NCI-H2171 (cell line): ENCODE measurements around the gene GPR31.
"Not testable (repeated sequence)": the region's sequence is repeated elsewhere in the genome, so short reads cannot be mapped to it uniquely, and the experiment has no call there.

Experiments used
- DNase-seq: peaks from one replicate; lab custom pipeline; 2025; lab: John Stamatoyannopoulos, UW

The GPR31 gene

GRCh38 chr6:167157863-167158262 lies at the start of gene GPR31:
GPR31 (minus strand) TSS chr6:167157980; CDS start chr6:167157831, 149 bp downstream.
- no peak for DNase-seq

GRCh38 chr6:167207527-167207926 lies 49.7 kb upstream of the GPR31 start:
- DNase-seq, result no peak

- not testable (repeated sequence) for DNase-seq
Measured at GRCh38 chr6:167205316-167205715, 47.5 kb upstream of the GPR31 start.

GRCh38 chr6:167204059-167204348 lies 46.2 kb upstream of the GPR31 start:
- not testable (repeated sequence) for DNase-seq

- DNase-seq, result not testable (repeated sequence)
Measured at GRCh38 chr6:167203261-167204058, 45.7 kb upstream of the GPR31 start.

- DNase-seq, result not testable (repeated sequence)
Measured at GRCh38 chr6:167202613-167203012, 44.8 kb upstream of the GPR31 start.

- DNase-seq, result no peak
Measured at GRCh38 chr6:167200806-167201205, 43.0 kb upstream of the GPR31 start.

- DNase-seq, result not testable (repeated sequence)
Measured at GRCh38 chr6:167195941-167196610, 38.3 kb upstream of the GPR31 start.

GRCh38 chr6:167193515-167194125 lies 35.8 kb upstream of the GPR31 start:
- not testable (repeated sequence) for DNase-seq

GRCh38 chr6:167191043-167191583 lies 33.3 kb upstream of the GPR31 start:
- DNase-seq, result not testable (repeated sequence)

GRCh38 chr6:167187275-167187674 lies 29.5 kb upstream of the GPR31 start:
- not testable (repeated sequence) for DNase-seq

GRCh38 chr6:167185101-167185500 lies 27.3 kb upstream of the GPR31 start:
- DNase-seq, result not testable (repeated sequence)

GRCh38 chr6:167182913-167183314 lies 25.1 kb upstream of the GPR31 start:
- DNase-seq, result not testable (repeated sequence)

- not testable (repeated sequence) for DNase-seq
Measured at GRCh38 chr6:167181351-167181750, 23.6 kb upstream of the GPR31 start.

- DNase-seq, result not testable (repeated sequence)
Measured at GRCh38 chr6:167180086-167180485, 22.3 kb upstream of the GPR31 start.

- DNase-seq, result not testable (repeated sequence)
Measured at GRCh38 chr6:167178896-167179655, 21.3 kb upstream of the GPR31 start.

- not testable (repeated sequence) for DNase-seq
Measured at GRCh38 chr6:167177271-167177670, 19.5 kb upstream of the GPR31 start.

- DNase-seq, result not testable (repeated sequence)
Measured at GRCh38 chr6:167172011-167172410, 14.2 kb upstream of the GPR31 start.

- not testable (repeated sequence) for DNase-seq
Measured at GRCh38 chr6:167171300-167171699, 13.5 kb upstream of the GPR31 start.

GRCh38 chr6:167169867-167170266 lies 12.1 kb upstream of the GPR31 start:
- not testable (repeated sequence) for DNase-seq

GRCh38 chr6:167168296-167168695 lies 10.5 kb upstream of the GPR31 start:
- not testable (repeated sequence) for DNase-seq

GRCh38 chr6:167167699-167168098 lies 9.9 kb upstream of the GPR31 start:
- DNase-seq, result not testable (repeated sequence)
